Measurements from ENCODE around the gene TGFBR3L. TPM values are rescaled to one million over a fixed set of nuclear protein-coding genes. Genes with fewer than 3 reads are reported as not detected.

Gene TGFBR3L
- total and polyA plus RNA-seq, 10 of the 15 experiments (the other 5 are each of a cell fraction or from before 2014, with no cell fraction given), result 0.20 to 0.23 TPM; not detected in 8

DNA sequence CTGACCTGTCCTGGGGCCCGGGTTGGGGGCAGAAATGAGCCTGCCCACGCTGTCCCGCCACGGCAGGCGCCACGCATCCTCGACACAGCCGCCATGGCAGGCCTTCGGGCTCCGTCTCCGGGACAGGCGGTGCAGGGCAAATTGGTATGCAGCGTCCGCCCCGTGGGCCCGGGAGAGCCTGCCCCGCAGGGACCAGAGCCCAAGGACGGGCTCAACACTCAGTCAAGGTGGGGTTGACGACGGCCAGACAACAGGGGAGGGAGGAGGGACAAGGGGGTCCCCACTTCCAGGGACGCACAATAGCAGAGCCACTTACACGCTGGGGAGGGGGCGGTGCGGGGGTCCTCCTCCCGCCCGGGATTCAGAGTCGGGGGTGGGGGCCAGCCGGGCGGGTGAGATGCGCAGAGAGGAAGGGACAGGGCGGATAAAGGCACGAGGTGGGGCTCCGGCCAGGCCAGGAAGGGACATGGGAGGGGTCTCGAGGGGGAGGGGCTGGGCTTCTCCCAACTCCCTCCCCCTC is 10.1 kb downstream of the TGFBR3L start:
- Histone ChIP-seq H3K36me3 (ENCODE audit: control insufficient read depth in 2 of 2, insufficient read depth in 2 of 2, low read length in 1 of 2) (peaks cover 0 to 3% of the 10 kb centered on the region in 2 experiments; a peak in 2 of 4 replicates), H3K27ac (ENCODE audit: control insufficient read depth, insufficient read depth) (no peak overlapping the region), H3K79me2 (ENCODE audit: control insufficient read depth, insufficient read depth, low read length) (no peaks in the 10 kb centered on the region), H3K4me2 (ENCODE audit: control insufficient read depth, insufficient read depth) (no peak overlapping the region), H3K9ac (ENCODE audit: control insufficient read depth, insufficient read depth, low read length) (no peak overlapping the region), H2AFZ (ENCODE audit: control insufficient read depth, low read depth, low read length) (no peak overlapping the region), H3K4me1 (ENCODE audit: control insufficient read depth, insufficient read depth, low read length) (peaks cover 8% of the 10 kb centered on the region), H3K9me3 (replicated peaks; ENCODE audit: control insufficient read depth, insufficient read depth, low read length) (no peaks in the 10 kb centered on the region), H3K4me3 (no peak overlapping the region), H4K20me1 (ENCODE audit: control insufficient read depth, insufficient read depth) (no peaks in the 10 kb centered on the region; the same call in 1 of the 2 replicates), H3K27me3 (replicated peaks in 1 of 2; ENCODE audit: control insufficient read depth in 2 of 2, insufficient read depth in 2 of 2, low read length in 1 of 2) (no peaks in the 10 kb centered on the region)
- SMC1A ChIA-PET (ENCODE audit: uncharacterized antibody, unreplicated experiment), result no interaction called here
- CTCF ChIA-PET, result no interaction called here
- intact Hi-C loops (cut with micrococcal nuclease; ENCODE audit: unreplicated experiment) (loop anchor here (1.0 kb wide), 1 partner anchor 71 kb away; no protein-coding TSS in a partner anchor), in situ Hi-C loops (cut with MboI) (no loop called here)
- TF ChIP-seq YBX1 (IDR thresholded peaks at IDR 0.05), result no peak
- TF ChIP-seq BHLHE40 (IDR thresholded peaks at IDR 0.05; ENCODE audit: borderline replicate concordance in 1 of 2, low read depth in 2 of 2, low read length in 1 of 2), result no peak
- TF ChIP-seq PAX5 (IDR thresholded peaks at IDR 0.05; ENCODE audit: borderline replicate concordance, low read depth, low read length), result no peak
- TF ChIP-seq BMI1 (IDR thresholded peaks at IDR 0.05; ENCODE audit: borderline replicate concordance), result no peak
- no peak for TF ChIP-seq EP300 (IDR thresholded peaks at IDR 0.05; ENCODE audit: borderline replicate concordance in 1 of 2, control insufficient read depth in 1 of 2, low read depth in 2 of 2, low read length in 2 of 2)
- TF ChIP-seq, protein P1, sequence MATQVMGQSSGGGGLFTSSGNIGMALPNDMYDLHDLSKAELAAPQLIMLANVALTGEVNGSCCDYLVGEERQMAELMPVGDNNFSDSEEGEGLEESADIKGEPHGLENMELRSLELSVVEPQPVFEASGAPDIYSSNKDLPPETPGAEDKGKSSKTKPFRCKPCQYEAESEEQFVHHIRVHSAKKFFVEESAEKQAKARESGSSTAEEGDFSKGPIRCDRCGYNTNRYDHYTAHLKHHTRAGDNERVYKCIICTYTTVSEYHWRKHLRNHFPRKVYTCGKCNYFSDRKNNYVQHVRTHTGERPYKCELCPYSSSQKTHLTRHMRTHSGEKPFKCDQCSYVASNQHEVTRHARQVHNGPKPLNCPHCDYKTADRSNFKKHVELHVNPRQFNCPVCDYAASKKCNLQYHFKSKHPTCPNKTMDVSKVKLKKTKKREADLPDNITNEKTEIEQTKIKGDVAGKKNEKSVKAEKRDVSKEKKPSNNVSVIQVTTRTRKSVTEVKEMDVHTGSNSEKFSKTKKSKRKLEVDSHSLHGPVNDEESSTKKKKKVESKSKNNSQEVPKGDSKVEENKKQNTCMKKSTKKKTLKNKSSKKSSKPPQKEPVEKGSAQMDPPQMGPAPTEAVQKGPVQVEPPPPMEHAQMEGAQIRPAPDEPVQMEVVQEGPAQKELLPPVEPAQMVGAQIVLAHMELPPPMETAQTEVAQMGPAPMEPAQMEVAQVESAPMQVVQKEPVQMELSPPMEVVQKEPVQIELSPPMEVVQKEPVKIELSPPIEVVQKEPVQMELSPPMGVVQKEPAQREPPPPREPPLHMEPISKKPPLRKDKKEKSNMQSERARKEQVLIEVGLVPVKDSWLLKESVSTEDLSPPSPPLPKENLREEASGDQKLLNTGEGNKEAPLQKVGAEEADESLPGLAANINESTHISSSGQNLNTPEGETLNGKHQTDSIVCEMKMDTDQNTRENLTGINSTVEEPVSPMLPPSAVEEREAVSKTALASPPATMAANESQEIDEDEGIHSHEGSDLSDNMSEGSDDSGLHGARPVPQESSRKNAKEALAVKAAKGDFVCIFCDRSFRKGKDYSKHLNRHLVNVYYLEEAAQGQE (IDR thresholded peaks at IDR 0.05; ENCODE audit: low read depth, low read length), result no peak
- no peak for TF ChIP-seq IKZF2 (IDR thresholded peaks at IDR 0.05)
- POLR2A ChIA-PET, result interaction anchor here (0.6 kb wide), 1 partner anchor 558 kb away, joined by 3 read pairs; no protein-coding TSS in a partner anchor
- FAIRE-seq, result no peak
- RAD21 ChIA-PET (ENCODE audit: unreplicated experiment), result interaction anchor here (0.7 kb wide), 1 partner anchor 146 kb away, joined by 3 read pairs; no protein-coding TSS in a partner anchor
- no peak for ATAC-seq
- BruUV-seq (replicated peaks), result no TSS peak
- 84% methylated on average over 18 of the region's 34 CpGs for WGBS (ENCODE audit: insufficient coverage, insufficient replicate concordance, low lambda C conversion rate, missing lambda C conversion rate)
- DNase-seq (ENCODE audit: low read depth, low spot score), result no peak

All from GM12878 (cell line).